Measurements from ENCODE around the gene EPHA8.

The EPHA8 gene

GRCh38 chr1:22528451-22528850 is 34.8 kb upstream of the EPHA8 start:
- no peak for DNase-seq (ENCODE audit: low spot score in 2 of 2)
- Mint-ChIP-seq H3K27ac (no peak overlapping the region), H3K4me1 (no peaks in the 10 kb centered on the region), H3K4me3 (no peak overlapping the region), H3K36me3 (peaks cover 48% of the 10 kb centered on the region), H3K27me3 (no peaks in the 10 kb centered on the region), H3K9me3 (no peaks in the 10 kb centered on the region)
- ATAC-seq (ENCODE audit: low read depth): no peak

GRCh38 chr1:22529901-22530621 is 33.2 kb upstream of the EPHA8 start:
- H3K9me3 Mint-ChIP-seq: no peaks in the 10 kb centered on the region
- peaks cover 40% of the 10 kb centered on the region for H3K36me3 Mint-ChIP-seq
- ATAC-seq (ENCODE audit: low read depth): no peak
- H3K4me1 Mint-ChIP-seq: no peaks in the 10 kb centered on the region
- H3K27ac Mint-ChIP-seq: no peak overlapping the region
- H3K27me3 Mint-ChIP-seq: no peaks in the 10 kb centered on the region
- no peak for DNase-seq (ENCODE audit: low spot score in 2 of 2)
- no peak overlapping the region for H3K4me3 Mint-ChIP-seq

- no peak overlapping the region for H3K4me3 Mint-ChIP-seq
- no peaks in the 10 kb centered on the region for H3K4me1 Mint-ChIP-seq
- no peak for DNase-seq (ENCODE audit: low spot score in 2 of 2)
- peaks cover 37% of the 10 kb centered on the region for H3K36me3 Mint-ChIP-seq
- ATAC-seq (ENCODE audit: low read depth): no peak
- H3K27ac Mint-ChIP-seq: no peak overlapping the region
- no peaks in the 10 kb centered on the region for H3K27me3 Mint-ChIP-seq
- H3K9me3 Mint-ChIP-seq: no peaks in the 10 kb centered on the region
Measured at GRCh38 chr1:22530715-22531114, 32.6 kb upstream of the EPHA8 start.

GRCh38 chr1:22531251-22531650 is 32.0 kb upstream of the EPHA8 start:
- peaks cover 38% of the 10 kb centered on the region for H3K36me3 Mint-ChIP-seq
- H3K9me3 Mint-ChIP-seq: no peaks in the 10 kb centered on the region
- no peak for DNase-seq (ENCODE audit: low spot score in 2 of 2)
- no peak overlapping the region for H3K27ac Mint-ChIP-seq
- no peaks in the 10 kb centered on the region for H3K4me1 Mint-ChIP-seq
- ATAC-seq (ENCODE audit: low read depth): no peak
- no peaks in the 10 kb centered on the region for H3K27me3 Mint-ChIP-seq
- H3K4me3 Mint-ChIP-seq: no peak overlapping the region

- H3K27ac Mint-ChIP-seq: no peak overlapping the region
- no peaks in the 10 kb centered on the region for H3K27me3 Mint-ChIP-seq
- H3K36me3 Mint-ChIP-seq: peaks cover 19% of the 10 kb centered on the region
- no peak overlapping the region for H3K4me3 Mint-ChIP-seq
- no peaks in the 10 kb centered on the region for H3K4me1 Mint-ChIP-seq
- H3K9me3 Mint-ChIP-seq: no peaks in the 10 kb centered on the region
- DNase-seq (ENCODE audit: low spot score in 2 of 2) (no peak), ATAC-seq (ENCODE audit: low read depth) (no peak)
Measured at GRCh38 chr1:22533244-22533895, 29.9 kb upstream of the EPHA8 start.

- Mint-ChIP-seq H3K27ac (no peak overlapping the region), H3K4me3 (no peak overlapping the region), H3K9me3 (no peaks in the 10 kb centered on the region), H3K27me3 (no peaks in the 10 kb centered on the region), H3K4me1 (peaks cover 6% of the 10 kb centered on the region), H3K36me3 (peaks cover 15% of the 10 kb centered on the region)
- ATAC-seq (ENCODE audit: low read depth) (no peak), DNase-seq (ENCODE audit: low spot score in 2 of 2) (no peak)
Measured at GRCh38 chr1:22534951-22535350, 28.3 kb upstream of the EPHA8 start.

- no peaks in the 10 kb centered on the region for H3K27me3 Mint-ChIP-seq
- H3K4me1 Mint-ChIP-seq: peaks cover 6% of the 10 kb centered on the region
- ATAC-seq (ENCODE audit: low read depth) (no peak), DNase-seq (ENCODE audit: low spot score in 2 of 2) (no peak)
- no peak overlapping the region for H3K4me3 Mint-ChIP-seq
- H3K27ac Mint-ChIP-seq: no peak overlapping the region
- peaks cover 13% of the 10 kb centered on the region for H3K36me3 Mint-ChIP-seq
- H3K9me3 Mint-ChIP-seq: no peaks in the 10 kb centered on the region
Measured at GRCh38 chr1:22535399-22535798, 27.9 kb upstream of the EPHA8 start.

GRCh38 chr1:22536506-22536905 is 26.8 kb upstream of the EPHA8 start:
- ATAC-seq (ENCODE audit: low read depth) (no peak), DNase-seq (ENCODE audit: low spot score in 2 of 2) (no peak)
- Mint-ChIP-seq H3K4me3 (no peak overlapping the region), H3K27ac (no peak overlapping the region), H3K4me1 (peaks cover 9% of the 10 kb centered on the region), H3K9me3 (no peaks in the 10 kb centered on the region), H3K27me3 (no peaks in the 10 kb centered on the region), H3K36me3 (peaks cover 11% of the 10 kb centered on the region)

GRCh38 chr1:22537441-22538139 is 25.7 kb upstream of the EPHA8 start:
- no peaks in the 10 kb centered on the region for H3K9me3 Mint-ChIP-seq
- peaks cover 9% of the 10 kb centered on the region for H3K4me1 Mint-ChIP-seq
- DNase-seq (ENCODE audit: low spot score in 2 of 2) (no peak), ATAC-seq (ENCODE audit: low read depth) (no peak)
- peaks cover 8% of the 10 kb centered on the region for H3K36me3 Mint-ChIP-seq
- no peak overlapping the region for H3K4me3 Mint-ChIP-seq
- no peaks in the 10 kb centered on the region for H3K27me3 Mint-ChIP-seq
- H3K27ac Mint-ChIP-seq: no peak overlapping the region

GRCh38 chr1:22539510-22540118 is 23.7 kb upstream of the EPHA8 start:
- peaks cover 2% of the 10 kb centered on the region for H3K36me3 Mint-ChIP-seq
- H3K9me3 Mint-ChIP-seq: no peaks in the 10 kb centered on the region
- DNase-seq (ENCODE audit: low spot score in 2 of 2): no peak
- H3K27ac Mint-ChIP-seq: no peak overlapping the region
- H3K27me3 Mint-ChIP-seq: peaks cover 3% of the 10 kb centered on the region
- H3K4me3 Mint-ChIP-seq: no peak overlapping the region
- no peak for ATAC-seq (ENCODE audit: low read depth)
- peaks cover 9% of the 10 kb centered on the region for H3K4me1 Mint-ChIP-seq

- no peak for ATAC-seq (ENCODE audit: low read depth)
- H3K27ac Mint-ChIP-seq: no peak overlapping the region
- H3K27me3 Mint-ChIP-seq: peaks cover 3% of the 10 kb centered on the region
- H3K36me3 Mint-ChIP-seq: peaks cover 2% of the 10 kb centered on the region
- no peak for DNase-seq (ENCODE audit: low spot score in 2 of 2)
- H3K4me3 Mint-ChIP-seq: no peak overlapping the region
- H3K4me1 Mint-ChIP-seq: peaks cover 9% of the 10 kb centered on the region
- no peaks in the 10 kb centered on the region for H3K9me3 Mint-ChIP-seq
Measured at GRCh38 chr1:22540337-22540736, 23.0 kb upstream of the EPHA8 start.

GRCh38 chr1:22542886-22543285 is 20.4 kb upstream of the EPHA8 start:
- ATAC-seq (ENCODE audit: low read depth): no peak
- Mint-ChIP-seq H3K4me1 (peaks cover 13% of the 10 kb centered on the region), H3K4me3 (no peak overlapping the region), H3K36me3 (no peaks in the 10 kb centered on the region), H3K27ac (no peak overlapping the region), H3K9me3 (no peaks in the 10 kb centered on the region), H3K27me3 (peaks cover 19% of the 10 kb centered on the region)
- no peak for DNase-seq (ENCODE audit: low spot score in 2 of 2)

GRCh38 chr1:22543679-22544078 is 19.6 kb upstream of the EPHA8 start:
- H3K36me3 Mint-ChIP-seq: no peaks in the 10 kb centered on the region
- no peak overlapping the region for H3K27ac Mint-ChIP-seq
- DNase-seq (ENCODE audit: low spot score in 2 of 2) (no peak), ATAC-seq (ENCODE audit: low read depth) (no peak)
- peaks cover 13% of the 10 kb centered on the region for H3K4me1 Mint-ChIP-seq
- peaks cover 22% of the 10 kb centered on the region for H3K27me3 Mint-ChIP-seq
- H3K9me3 Mint-ChIP-seq: no peaks in the 10 kb centered on the region
- no peak overlapping the region for H3K4me3 Mint-ChIP-seq

GRCh38 chr1:22544606-22545005 is 18.7 kb upstream of the EPHA8 start:
- H3K36me3 Mint-ChIP-seq: no peaks in the 10 kb centered on the region
- peaks cover 7% of the 10 kb centered on the region for H3K4me1 Mint-ChIP-seq
- DNase-seq (ENCODE audit: low spot score in 2 of 2) (no peak), ATAC-seq (ENCODE audit: low read depth) (no peak)
- H3K27me3 Mint-ChIP-seq: peaks cover 25% of the 10 kb centered on the region
- H3K9me3 Mint-ChIP-seq: no peaks in the 10 kb centered on the region
- H3K4me3 Mint-ChIP-seq: no peak overlapping the region
- no peak overlapping the region for H3K27ac Mint-ChIP-seq

Measured in memory B cell (primary cell).